Activated CD8-positive, alpha-beta memory T cell treated with anti-CD3 and anti-CD28 coated beads, Interleukin-2, amount 10 ng/mL, durations not matched to agents 7 days and 5 days (primary cell): ENCODE measurements around the gene ARHGAP42. TPM values are rescaled to one million over a fixed set of nuclear protein-coding genes. Genes with fewer than 3 reads are reported as not detected.

Source experiments
- ATAC-seq: fragments of 150-1000 bp; cut with Tn5 transposase; one replicate; pipeline ENCODE4 v1.10.0; 2021; ENCODE audit warnings: moderate library complexity
- CTCF ChIA-PET: fragments of 350-600 bp; sonication (Branson Sonifier 250); formaldehyde crosslinking; loops from one replicate; lab custom pipeline; 2021; ENCODE audit warnings: antibody characterized with exemption; lab: Charles Lee
- DNase-seq: peaks from one replicate; pipeline ENCODE4 v3.0.0-alpha.2; 2020
- H3K27ac Mint-ChIP-seq: one replicate; pipeline ENCODE4 v1.8.0; 2021; ENCODE audit warnings: mild to moderate bottlenecking, mixed read lengths
- H3K27me3 Mint-ChIP-seq: one replicate; pipeline ENCODE4 v1.8.0; 2021; ENCODE audit warnings: mixed read lengths
- H3K36me3 Mint-ChIP-seq: one replicate; pipeline ENCODE4 v1.8.0; 2021; ENCODE audit warnings: mild to moderate bottlenecking, mixed read lengths
- H3K4me1 Mint-ChIP-seq: one replicate; pipeline ENCODE4 v1.8.0; 2021; ENCODE audit warnings: mixed read lengths
- H3K4me3 Mint-ChIP-seq: one replicate; pipeline ENCODE4 v1.8.0; 2021; ENCODE audit warnings: mild to moderate bottlenecking, moderate library complexity, mixed read lengths
- H3K9me3 Mint-ChIP-seq: one replicate; pipeline ENCODE4 v1.8.0; 2022; ENCODE audit warnings: low read depth, mixed read lengths
- total RNA-seq, 2 experiments: library from RNA; stranded (reverse); gene quantifications; one replicate each; pipeline ENCODE4 v1.2.3, GENCODE V29; 2021

Gene ARHGAP42
- total RNA-seq, 2 experiments from 2014 or later, result 0.61 TPM; not detected in 1

DNA sequence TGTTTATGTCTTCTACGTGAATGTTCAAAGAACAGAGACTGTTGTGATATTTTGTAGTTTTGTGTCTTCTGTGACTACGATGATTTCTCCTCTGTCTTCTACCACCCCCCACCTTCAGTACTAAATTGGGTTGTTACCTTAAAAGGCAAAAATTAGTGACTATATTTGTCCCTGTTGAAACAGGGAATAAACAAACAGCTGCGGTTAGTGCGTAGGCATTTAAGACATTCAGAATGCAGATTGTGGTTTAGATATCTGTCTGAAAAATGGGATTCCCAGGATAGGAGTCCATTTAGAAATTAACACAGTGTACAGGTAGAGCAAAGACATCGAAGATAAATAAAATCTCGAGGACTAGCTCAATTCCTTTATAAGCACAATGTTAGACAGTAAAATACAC, 15.6 kb upstream of the ARHGAP42 start:
- CTCF ChIA-PET, result no interaction called here
- H3K27ac Mint-ChIP-seq, result no peak overlapping the region
- H3K36me3 Mint-ChIP-seq, result no peaks in the 10 kb centered on the region
- H3K9me3 Mint-ChIP-seq, result peaks cover 2% of the 10 kb centered on the region
- no peak overlapping the region for H3K4me3 Mint-ChIP-seq
- no peaks in the 10 kb centered on the region for H3K4me1 Mint-ChIP-seq
- DNase-seq (no peak), ATAC-seq (no peak)
- no peaks in the 10 kb centered on the region for H3K27me3 Mint-ChIP-seq

DNA sequence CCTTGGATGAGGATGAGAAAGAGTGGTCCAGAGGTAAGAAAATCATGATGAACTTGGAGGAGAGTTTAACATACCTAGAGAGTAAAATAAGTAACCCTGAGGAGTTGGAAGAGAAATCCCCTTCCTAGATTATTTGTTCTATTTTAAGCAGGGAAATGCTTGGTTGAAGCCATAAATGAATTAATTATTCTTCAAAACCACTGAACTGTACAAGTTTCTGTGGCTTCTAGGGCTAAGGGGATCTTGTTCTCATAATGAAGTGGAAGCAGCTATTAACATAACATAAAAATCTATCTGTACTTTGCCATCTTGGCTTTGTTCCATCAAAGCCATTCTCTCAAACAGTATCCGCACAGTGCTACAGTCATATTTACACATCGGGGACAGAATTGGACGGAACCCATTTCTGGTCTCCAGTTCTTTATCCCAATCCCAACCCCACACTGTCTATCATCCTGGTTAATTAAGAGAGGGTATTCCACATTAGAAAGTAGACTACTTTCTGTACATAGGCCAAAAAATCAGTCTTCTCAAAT, 14.5 kb upstream of the ARHGAP42 start:
- no peaks in the 10 kb centered on the region for H3K4me1 Mint-ChIP-seq
- no peak for ATAC-seq
- H3K9me3 Mint-ChIP-seq, result peaks cover 4% of the 10 kb centered on the region
- no peak overlapping the region for H3K27ac Mint-ChIP-seq
- H3K27me3 Mint-ChIP-seq, result no peaks in the 10 kb centered on the region
- no peak for DNase-seq
- H3K36me3 Mint-ChIP-seq, result no peaks in the 10 kb centered on the region
- H3K4me3 Mint-ChIP-seq, result no peak overlapping the region
- CTCF ChIA-PET, result interaction anchor here (0.6 kb wide), 1 partner anchor 57 kb away, joined by 4 read pairs; no protein-coding TSS in a partner anchor

DNA sequence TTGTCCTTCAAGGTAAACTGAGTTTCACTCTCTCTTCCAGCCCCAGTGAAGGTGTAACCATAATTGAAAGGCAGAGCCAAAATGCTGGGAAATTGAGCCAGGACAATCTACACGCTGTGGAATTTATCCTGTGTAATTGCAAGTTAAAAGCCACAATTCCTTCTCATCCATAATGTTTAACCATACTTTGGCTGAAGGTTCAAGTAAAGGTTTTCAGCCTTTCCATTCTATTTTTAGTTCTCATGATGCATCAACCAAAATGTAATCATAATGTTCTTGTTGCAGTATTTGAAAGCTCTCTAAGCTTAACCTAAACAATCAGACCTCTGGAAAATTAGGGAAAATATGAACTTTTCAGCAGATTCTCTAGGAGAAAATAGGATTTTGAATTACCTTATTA, 14.0 kb upstream of the ARHGAP42 start:
- CTCF ChIA-PET, result no interaction called here
- DNase-seq, result no peak
- no peaks in the 10 kb centered on the region for H3K36me3 Mint-ChIP-seq

DNA sequence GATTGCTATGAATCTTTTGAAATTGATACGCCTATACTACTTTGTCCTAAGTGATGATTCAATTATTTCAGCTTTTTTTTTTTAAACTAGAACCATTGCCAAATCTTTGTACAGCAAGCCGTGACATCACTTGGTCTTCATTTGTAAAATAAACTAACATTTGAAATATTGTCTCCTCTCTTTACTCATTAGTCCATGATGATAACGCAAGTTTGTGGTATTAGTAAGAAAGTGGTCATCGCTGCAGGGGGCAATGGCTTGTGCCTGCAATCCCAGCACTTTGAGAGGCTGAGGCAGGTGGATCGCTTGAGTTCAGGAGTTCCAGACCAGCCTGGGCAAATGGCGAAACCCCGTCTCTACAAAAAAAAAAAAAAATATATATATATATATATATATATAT, 12.9 kb upstream of the ARHGAP42 start:
- Mint-ChIP-seq H3K36me3 (no peaks in the 10 kb centered on the region), H3K4me1 (no peaks in the 10 kb centered on the region), H3K9me3 (peaks cover 6% of the 10 kb centered on the region), H3K4me3 (no peak overlapping the region), H3K27ac (no peak overlapping the region), H3K27me3 (no peaks in the 10 kb centered on the region)
- CTCF ChIA-PET, result no interaction called here
- DNase-seq, result no peak
- no peak for ATAC-seq

More for the DNA sequence above, 14.0 kb upstream of the ARHGAP42 start:
- Mint-ChIP-seq H3K4me1 (no peaks in the 10 kb centered on the region), H3K27ac (no peak overlapping the region), H3K9me3 (peaks cover 6% of the 10 kb centered on the region), H3K27me3 (no peaks in the 10 kb centered on the region), H3K4me3 (no peak overlapping the region)
- no peak for ATAC-seq

DNA sequence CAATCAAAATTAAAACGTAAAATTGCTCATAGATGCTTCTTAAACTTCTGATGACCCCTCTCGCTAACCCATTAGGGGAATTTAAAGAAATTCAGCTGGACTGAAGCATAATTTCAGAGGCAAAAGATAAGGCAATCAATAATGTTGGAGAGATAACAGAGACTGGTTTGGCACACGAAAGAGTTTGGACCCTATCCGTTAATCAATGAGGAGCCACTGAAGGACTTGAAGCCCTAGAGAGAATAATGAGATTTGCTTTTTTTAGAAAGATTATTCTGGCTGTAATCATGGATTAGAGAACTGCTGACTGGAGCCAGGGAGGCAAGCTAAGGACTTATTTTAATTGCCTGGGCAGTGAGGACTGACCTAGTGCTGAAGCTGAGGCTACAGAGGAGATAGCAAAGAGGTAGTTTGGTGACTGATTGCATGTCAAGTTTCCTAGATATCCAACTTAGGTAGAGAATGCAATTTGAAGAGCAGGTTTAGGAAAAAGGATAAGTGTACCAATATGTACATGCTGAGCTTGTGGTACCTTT, 11.9 kb upstream of the ARHGAP42 start:
- DNase-seq, result no peak
- no peak overlapping the region for H3K4me3 Mint-ChIP-seq
- peaks cover 6% of the 10 kb centered on the region for H3K9me3 Mint-ChIP-seq

DNA sequence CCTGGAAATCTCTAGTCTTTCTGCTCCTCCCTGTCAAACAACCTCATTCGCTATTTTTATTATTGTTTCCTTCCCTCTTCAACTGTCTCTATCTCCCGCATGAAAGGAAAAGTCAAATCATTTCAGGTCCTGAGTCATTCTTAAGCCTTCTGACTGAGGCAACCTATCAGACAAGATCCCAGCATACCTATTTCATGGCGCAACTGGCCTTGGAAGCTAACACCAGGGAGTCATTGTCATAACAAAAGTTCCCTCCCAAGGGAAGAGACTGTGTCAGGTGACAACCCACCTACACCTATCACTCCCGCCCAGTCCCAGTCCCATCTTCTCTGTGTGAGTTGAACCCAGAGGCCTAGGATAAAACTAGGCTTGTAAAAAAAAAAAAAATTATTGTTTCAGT, 10.2 kb upstream of the ARHGAP42 start:
- no peak overlapping the region for H3K27ac Mint-ChIP-seq
- H3K4me1 Mint-ChIP-seq, result peaks cover 5% of the 10 kb centered on the region
- H3K36me3 Mint-ChIP-seq, result no peaks in the 10 kb centered on the region
- ATAC-seq (no peak), DNase-seq (no peak)
- peaks cover 6% of the 10 kb centered on the region for H3K9me3 Mint-ChIP-seq
- H3K27me3 Mint-ChIP-seq, result no peaks in the 10 kb centered on the region
- H3K4me3 Mint-ChIP-seq, result no peak overlapping the region
- CTCF ChIA-PET, result no interaction called here

More for the DNA sequence above, 11.9 kb upstream of the ARHGAP42 start:
- Mint-ChIP-seq H3K36me3 (no peaks in the 10 kb centered on the region), H3K27me3 (no peaks in the 10 kb centered on the region), H3K27ac (no peak overlapping the region), H3K4me1 (no peaks in the 10 kb centered on the region)
- CTCF ChIA-PET, result no interaction called here
- ATAC-seq, result no peak

DNA sequence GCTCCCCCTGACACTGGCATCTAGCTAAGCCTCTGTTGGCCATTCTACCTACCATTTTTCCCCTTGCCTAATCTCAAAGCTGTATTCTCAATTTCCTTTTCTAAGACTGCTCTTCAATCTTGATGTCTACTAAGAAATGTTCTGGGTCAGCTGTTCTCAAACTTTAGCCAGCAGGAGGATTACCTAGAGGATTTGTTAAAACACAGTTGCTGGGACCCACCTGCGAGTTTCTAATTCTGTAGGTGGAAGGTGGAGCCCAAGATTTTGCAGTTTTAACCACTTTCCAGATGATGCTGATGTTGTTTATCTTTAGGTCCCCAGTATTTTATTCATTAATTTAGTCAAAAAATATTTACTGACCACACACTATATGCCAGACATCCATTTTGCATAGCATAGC, 9.3 kb upstream of the ARHGAP42 start:
- no peak overlapping the region for H3K27ac Mint-ChIP-seq
- DNase-seq, result no peak
- no peak overlapping the region for H3K4me3 Mint-ChIP-seq
- no peaks in the 10 kb centered on the region for H3K27me3 Mint-ChIP-seq
- CTCF ChIA-PET, result no interaction called here
- H3K4me1 Mint-ChIP-seq, result peaks cover 9% of the 10 kb centered on the region
- ATAC-seq, result no peak
- peaks cover 6% of the 10 kb centered on the region for H3K9me3 Mint-ChIP-seq
- H3K36me3 Mint-ChIP-seq, result no peaks in the 10 kb centered on the region

DNA sequence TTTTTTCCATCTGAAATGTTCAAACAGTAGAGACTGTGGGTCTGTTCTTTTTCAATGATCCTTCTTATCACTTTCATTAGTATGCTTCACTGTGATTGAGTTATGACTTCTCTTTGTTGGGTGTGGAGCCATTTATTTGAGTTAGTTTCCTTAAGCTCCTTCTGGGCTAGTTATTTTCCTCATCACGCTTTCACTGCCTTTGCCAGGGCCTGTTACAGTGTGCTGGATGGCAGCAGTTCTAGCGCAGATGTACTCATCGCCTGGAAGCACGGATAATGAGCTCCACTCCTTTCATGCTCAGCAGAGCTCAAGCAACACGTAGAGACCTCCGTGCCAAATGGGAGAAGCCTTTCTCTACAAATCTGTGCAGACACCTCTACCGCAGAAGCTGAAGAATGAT, 7.0 kb upstream of the ARHGAP42 start:
- H3K27ac Mint-ChIP-seq, result no peak overlapping the region

DNA sequence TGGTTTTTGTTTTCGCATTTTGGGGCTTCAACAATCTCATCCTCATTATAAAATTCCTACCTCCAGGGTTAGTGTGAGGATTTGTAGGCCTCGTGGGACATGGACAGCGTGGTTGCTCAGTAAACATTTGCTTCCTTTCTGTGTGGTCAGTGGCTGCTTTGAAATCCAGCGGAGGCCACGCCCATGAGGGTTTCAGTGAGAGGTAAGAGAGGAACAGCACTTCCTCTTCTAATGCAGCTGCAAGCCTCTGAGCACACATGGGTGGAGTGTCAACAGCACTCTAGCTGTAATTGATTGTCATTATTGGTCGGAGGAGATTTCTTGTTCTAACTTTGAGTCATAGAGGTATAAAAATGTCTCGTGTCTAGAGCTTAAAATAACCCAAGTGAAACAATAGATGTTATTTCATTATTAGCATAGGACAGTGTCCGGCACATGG, 6.0 kb upstream of the ARHGAP42 start:
- H3K36me3 Mint-ChIP-seq, result no peaks in the 10 kb centered on the region
- peaks cover 10% of the 10 kb centered on the region for H3K4me1 Mint-ChIP-seq
- no peak overlapping the region for H3K4me3 Mint-ChIP-seq
- no peak overlapping the region for H3K27ac Mint-ChIP-seq
- peak; percentile 52 for DNase-seq
- H3K27me3 Mint-ChIP-seq, result peaks cover 5% of the 10 kb centered on the region
- CTCF ChIA-PET, result no interaction called here
- peaks cover 4% of the 10 kb centered on the region for H3K9me3 Mint-ChIP-seq
- ATAC-seq, result peak; percentile 64

More for the DNA sequence above, 7.0 kb upstream of the ARHGAP42 start:
- no peaks in the 10 kb centered on the region for H3K36me3 Mint-ChIP-seq
- ATAC-seq, result no peak
- H3K27me3 Mint-ChIP-seq, result no peaks in the 10 kb centered on the region
- no peak overlapping the region for H3K4me3 Mint-ChIP-seq
- CTCF ChIA-PET, result no interaction called here
- H3K9me3 Mint-ChIP-seq, result peaks cover 6% of the 10 kb centered on the region
- no peak for DNase-seq
- peaks cover 10% of the 10 kb centered on the region for H3K4me1 Mint-ChIP-seq

DNA sequence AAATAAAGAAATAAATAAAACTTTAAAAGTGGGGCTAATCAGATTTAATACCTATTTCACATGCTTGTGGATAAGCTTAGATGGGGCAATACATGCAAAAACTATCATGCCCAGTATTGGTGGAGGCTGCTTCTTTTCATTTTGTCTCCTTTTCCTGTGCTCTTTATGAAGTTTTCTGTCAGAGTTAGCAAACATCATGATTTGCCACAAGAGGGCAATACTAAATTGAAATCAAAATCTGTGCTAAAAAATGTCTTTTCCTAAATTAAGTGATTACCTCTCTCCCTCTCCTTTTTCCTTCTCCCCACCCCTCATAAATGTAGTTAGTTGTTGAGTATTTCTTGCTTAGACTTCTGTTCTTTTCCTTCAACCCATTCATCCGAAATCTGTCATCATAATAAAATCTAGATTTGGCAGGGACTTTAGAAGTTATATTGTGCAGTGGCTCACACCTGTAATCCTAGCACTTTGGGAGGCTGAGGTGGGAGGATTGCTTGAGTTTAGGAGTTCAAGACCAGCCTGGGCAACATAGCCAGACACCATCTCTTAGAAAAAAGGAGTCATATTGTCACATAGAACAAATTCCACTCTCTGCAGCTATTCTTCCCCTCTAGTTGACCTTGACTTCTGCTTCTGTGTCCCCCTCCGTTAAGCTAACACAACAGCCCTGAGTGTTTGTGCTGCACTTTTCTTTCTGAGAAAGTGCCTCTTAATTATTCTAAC, 4.7 kb upstream of the ARHGAP42 start:
- Mint-ChIP-seq H3K4me3 (no peak overlapping the region), H3K9me3 (peaks cover 2% of the 10 kb centered on the region), H3K36me3 (no peaks in the 10 kb centered on the region), H3K4me1 (peaks cover 10% of the 10 kb centered on the region), H3K27ac (no peak overlapping the region), H3K27me3 (peaks cover 13% of the 10 kb centered on the region)
- DNase-seq, result no peak
- ATAC-seq, result no peak
- CTCF ChIA-PET, result no interaction called here

DNA sequence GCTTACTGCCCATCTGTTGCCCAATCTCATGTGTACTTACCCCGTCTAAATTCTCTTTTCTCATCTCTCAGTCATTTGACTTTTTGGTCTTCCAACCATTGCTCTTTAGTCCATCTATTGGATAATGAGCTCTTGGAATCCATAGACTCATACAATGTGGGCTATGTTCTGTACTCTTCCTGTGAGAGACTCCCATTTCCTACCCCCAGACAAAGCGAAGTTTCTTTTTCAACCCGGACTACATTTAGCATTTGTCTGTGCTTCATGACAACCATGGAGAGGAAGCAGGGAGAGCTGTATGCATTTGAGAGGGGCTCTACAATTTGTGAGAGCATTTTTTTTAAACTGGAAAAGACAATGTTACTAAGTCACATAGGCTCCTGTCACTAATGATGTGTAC, 4.0 kb upstream of the ARHGAP42 start:
- H3K4me1 Mint-ChIP-seq, result peaks cover 14% of the 10 kb centered on the region
- DNase-seq (no peak), ATAC-seq (no peak)
- H3K27ac Mint-ChIP-seq, result no peak overlapping the region
- CTCF ChIA-PET, result no interaction called here
- H3K4me3 Mint-ChIP-seq, result no peak overlapping the region
- H3K36me3 Mint-ChIP-seq, result no peaks in the 10 kb centered on the region
- H3K27me3 Mint-ChIP-seq, result peaks cover 19% of the 10 kb centered on the region
- H3K9me3 Mint-ChIP-seq, result no peaks in the 10 kb centered on the region

DNA sequence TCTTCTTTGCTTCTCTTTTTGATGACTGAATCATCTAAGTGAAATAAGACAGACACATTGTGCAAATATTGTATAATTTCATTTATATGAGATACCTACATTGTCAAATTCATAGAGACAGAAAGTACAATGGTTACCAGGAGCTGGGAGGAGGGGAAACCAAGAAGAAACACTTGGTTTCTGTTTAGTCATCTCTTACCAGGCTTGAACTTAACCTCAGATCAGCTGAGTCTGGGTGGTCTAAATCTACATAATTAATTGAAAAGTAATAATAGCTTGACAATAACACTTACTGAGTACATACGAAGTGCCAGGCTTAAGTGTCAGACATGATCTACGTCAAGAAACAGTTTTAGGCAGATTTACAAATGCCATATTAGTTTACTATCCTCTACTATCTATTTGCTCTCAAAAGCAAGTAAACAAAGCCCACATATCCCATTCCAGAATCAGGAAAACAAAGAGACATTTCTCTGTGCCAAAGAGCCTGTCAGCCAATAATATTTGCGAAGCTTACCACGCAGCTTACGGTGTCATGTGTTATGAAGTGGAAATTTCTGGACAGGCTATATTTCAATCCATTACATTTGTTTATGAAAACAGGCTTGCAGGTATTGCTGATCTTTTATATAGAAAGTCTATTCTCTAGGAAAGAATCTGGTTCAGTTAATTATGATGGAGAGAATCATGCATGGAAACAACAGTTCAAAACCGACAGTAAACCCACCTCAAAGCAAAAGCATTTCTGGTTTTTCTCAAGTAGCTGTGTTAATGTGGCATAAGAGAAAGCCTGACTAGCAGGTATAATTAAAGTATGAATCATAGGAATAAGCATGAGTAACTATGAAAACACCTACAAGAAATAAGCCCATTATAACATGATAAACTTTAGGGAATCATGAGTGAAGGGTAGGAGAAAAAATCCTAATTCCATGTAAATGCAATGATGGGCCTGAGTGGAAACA, 2.7 kb upstream of the ARHGAP42 start:
- peaks cover 16% of the 10 kb centered on the region for H3K4me1 Mint-ChIP-seq
- H3K4me3 Mint-ChIP-seq, result no peak overlapping the region
- ATAC-seq, result no peak
- DNase-seq, result no peak
- CTCF ChIA-PET, result interaction anchor here (0.6 kb wide), 1 partner anchor 250 kb away, joined by 3 read pairs; no protein-coding TSS in a partner anchor
- H3K9me3 Mint-ChIP-seq, result no peaks in the 10 kb centered on the region
- peaks cover 26% of the 10 kb centered on the region for H3K27me3 Mint-ChIP-seq
- H3K27ac Mint-ChIP-seq, result no peak overlapping the region
- no peaks in the 10 kb centered on the region for H3K36me3 Mint-ChIP-seq

DNA sequence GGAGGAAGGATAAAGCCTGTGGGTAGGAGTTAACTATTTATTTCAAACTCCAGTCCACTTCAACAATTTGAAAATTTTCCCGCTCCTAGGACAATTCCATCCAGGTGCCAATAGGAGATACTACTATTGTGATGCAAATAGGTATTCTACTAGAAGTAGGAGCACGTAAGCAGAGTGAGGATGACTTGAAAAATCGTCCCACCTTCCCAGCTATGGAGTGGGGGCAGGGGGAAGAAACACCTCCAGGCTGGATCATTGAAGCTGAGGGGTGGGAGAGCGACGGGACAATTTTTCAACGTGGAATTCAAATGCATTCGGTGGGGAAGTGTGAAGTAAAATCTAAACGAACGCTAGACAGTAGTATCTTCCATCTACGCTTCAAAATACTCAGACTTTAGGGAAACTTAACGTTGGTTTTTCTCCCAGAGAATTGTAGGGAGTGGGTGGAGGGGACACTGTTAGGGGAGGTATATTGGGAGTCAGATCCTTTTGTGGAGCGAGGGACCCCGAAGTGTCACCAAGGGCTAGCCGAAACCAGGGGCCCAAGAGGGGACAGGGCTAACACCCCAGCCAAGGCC, 523 bp upstream of the ARHGAP42 start:
- H3K27ac Mint-ChIP-seq, result no peak overlapping the region
- peaks cover 26% of the 10 kb centered on the region for H3K27me3 Mint-ChIP-seq
- CTCF ChIA-PET, result no interaction called here
- H3K4me1 Mint-ChIP-seq, result peaks cover 11% of the 10 kb centered on the region
- DNase-seq (no peak), ATAC-seq (no peak)
- no peaks in the 10 kb centered on the region for H3K36me3 Mint-ChIP-seq
- H3K9me3 Mint-ChIP-seq, result no peaks in the 10 kb centered on the region
- H3K4me3 Mint-ChIP-seq, result no peak overlapping the region
